SH-SY5Y (cell line): ENCODE measurements around the gene CSTPP1.

Experiments
- GATA2 ChIP-seq: IDR thresholded peaks from 2 replicates; pipeline ENCODE4 v1.6.1; 2011; ENCODE audit warnings: mild to moderate bottlenecking, low read depth, low read length
- GATA3 ChIP-seq: IDR thresholded peaks from 2 replicates; pipeline ENCODE4 v1.6.1; 2011; ENCODE audit warnings: low read depth, mild to moderate bottlenecking, low read length, moderate library complexity

DNA sequence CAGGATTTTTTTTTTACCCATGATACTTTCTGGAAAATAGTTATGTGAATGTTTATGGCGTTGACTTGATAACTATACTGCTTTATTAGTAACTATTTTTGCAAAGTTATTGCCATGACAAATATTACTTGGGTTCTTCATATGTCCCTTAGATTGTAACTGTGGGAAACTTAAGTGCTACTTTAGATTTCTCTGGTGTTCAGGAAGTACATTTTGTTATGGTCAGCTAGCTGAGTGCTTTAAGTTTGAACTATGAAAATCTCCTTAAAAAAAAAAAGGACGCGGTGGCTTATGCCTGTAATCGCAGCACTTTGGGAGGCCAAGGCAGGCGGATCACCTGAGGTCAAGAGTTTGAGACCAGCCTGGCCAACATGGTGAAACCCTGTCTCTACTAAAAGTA lies 42.8 kb downstream of the CSTPP1 start:
- no peak for TF ChIP-seq GATA3
- TF ChIP-seq GATA2: no peak
